Suppressor macrophage treated with lipopolysaccharide for 1 hour (primary cell): Measurements from ENCODE around the gene TMEM183A.
"Not testable (repeated sequence)": the region's sequence is repeated elsewhere in the genome, so short reads cannot be mapped to it uniquely, and the experiment has no call there.

Source experiments
- DNase-seq, 3 donors: peaks; one replicate each; pipeline ENCODE4 v3.0.0-alpha.2; 2020 to 2022

TMEM183A gene

GRCh38 chr1:202987922-202988583, 19.1 kb upstream of the TMEM183A start:
- DNase-seq = peak in 2 of 3 donors; percentile 20 to 33

DNA sequence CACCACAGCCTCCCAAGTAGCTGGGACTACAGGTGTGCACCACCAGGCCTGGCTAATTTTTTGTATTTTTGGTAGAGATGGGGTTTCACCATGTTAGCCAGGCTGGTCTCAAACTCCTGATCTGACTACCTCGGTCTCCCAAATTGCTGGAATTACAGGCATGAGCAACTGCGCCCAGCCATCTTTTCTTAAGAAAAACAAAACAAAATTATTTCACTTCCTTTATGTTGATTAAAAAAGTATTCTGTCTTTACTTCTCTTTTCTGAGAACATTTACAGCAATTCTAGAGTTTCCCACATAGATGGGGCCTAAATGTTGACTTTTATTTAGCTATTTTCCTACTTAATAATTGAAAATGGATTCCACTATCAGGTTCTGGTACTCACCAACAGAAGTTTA, 17.3 kb upstream of the TMEM183A start:
- DNase-seq = peak in 2 of 3 donors; percentile 29 to 38

DNA sequence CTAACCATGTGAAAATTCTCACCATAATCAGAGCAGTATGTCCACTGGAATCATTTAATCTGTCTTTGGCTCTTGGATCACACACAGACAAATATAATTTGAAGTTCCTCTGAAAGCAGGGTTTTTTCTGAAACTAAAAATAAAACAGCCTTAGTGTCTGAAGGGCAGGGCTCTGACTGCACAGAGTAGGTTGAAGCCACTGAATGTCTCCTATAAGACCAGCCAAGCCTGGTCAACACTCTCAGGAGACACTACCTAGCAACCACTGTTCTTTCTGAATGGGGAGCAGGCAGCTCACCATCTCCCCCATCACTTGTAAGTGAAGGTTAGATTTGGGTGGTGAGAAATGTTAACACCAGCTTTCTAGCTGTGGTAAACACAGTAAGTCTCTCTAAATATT, 16.1 kb upstream of the TMEM183A start:
- no peak for DNase-seq

DNA sequence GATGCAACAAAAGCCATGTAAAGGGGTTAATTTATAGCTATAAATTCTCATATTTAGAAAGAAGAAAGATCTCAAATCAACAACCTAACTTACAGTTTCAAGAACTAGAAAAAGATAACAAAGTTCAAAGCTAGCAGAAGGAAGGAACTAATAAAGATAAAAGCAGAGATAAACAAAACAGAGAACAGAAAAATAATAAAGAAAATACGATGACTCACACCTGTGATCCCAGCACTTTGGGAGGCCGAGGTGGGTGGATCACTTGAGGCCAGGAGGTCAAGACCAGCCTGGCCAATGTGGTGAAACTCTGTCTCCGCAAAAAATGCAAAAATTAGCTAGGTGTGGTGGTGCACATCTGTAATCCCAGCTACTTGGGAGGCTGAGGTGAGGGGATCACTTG, 12.4 kb upstream of the TMEM183A start:
- no peak for DNase-seq

DNA sequence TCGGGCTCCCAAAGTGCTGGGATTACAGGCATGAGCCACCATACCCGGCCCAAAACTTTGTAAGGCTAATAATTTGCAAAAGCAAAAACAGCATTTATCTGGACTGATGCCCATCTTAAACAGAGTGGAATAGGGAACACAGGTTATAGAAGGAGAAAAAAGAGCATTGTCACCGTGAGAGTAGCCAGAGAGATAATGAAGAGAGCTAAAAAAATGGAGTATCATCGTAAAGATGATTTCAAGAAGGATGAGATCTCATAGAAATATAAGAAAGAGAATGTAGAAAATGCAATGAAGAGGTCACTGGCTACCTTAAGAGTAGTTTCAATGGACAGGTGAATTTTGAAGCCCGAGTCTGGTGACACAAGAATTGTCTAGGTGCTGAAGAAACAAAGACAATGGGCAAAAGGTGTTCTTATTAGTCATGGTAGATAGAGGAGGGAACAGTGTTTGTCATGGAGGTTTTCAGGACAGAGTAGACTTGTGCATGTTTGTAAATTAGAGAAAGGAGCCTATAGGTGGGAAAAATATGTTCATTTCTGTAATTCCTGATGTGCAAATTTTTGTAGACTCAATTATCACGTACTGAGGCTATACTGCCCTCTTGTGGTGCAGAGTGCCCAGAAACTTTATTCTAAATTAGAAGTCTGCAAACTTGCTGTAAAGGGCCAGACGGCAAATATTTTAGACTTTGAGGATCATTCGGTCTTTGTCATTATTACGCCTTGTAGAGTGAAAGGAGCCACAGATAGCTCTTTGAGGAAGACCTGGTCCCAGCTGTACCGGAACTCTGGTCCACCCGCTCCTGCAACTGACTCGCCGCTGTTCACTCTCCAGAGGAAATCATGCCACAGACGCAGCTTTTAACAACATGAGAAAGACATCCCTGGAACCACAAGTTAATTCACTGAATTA, 8.1 kb upstream of the TMEM183A start:
- peak; percentile 84 to 87 (median 85) for DNase-seq

DNA sequence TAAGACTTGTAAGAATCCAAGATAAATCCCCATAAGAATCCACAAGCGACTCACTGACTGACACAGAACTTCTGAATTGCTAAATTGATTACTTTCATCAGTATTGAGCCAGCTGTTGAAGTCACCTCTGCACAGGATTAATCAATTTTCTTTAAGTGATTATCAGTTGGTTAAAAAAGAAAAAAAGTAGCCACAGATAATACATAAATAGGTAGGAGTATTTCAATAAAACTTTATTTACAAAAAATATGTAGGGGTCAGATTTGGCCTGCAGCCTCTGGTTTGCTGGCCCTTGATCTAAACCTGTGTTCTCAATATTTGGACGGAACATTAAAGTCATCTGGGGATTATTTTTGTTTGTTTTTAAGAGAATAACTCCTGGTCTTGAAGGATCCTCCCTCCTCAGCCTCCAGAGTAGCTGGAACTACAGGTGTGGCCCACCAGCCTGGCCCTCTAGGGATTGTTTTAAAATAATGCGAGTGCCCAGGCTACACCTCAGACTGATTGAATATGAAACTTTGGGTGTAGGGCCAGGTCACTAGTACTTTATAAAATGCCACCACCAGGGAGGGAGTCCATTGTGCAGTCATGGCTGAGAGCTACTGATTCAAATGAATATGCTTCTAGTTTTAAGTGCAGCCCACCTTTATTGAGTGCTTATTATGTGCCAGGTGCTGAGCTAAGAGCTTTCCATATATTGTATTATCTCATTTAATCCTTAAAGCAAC, 6.8 kb upstream of the TMEM183A start:
- DNase-seq = no peak

DNA sequence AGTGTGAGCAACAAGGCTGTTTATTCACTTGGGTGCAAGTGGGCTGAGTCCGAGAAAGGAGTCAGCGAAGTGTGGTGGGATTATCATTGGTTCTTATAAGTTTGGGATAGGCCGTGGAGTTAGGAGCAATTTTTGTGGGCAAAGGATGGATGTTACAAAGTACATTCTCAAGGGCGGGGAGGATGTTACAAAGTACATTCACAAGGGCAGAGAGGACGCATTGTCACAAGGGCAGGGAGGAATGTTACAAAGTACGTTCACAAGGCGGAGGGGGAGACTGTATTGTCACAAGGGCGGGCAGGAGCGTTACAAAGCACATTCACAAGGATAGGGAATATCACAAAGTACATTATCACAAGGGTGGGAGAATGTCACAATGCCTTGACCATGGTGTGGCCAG, 5.2 kb upstream of the TMEM183A start:
- DNase-seq = no peak

- no peak for DNase-seq
Observed at GRCh38 chr1:203002951-203003350, 4.2 kb upstream of the TMEM183A start.

DNA sequence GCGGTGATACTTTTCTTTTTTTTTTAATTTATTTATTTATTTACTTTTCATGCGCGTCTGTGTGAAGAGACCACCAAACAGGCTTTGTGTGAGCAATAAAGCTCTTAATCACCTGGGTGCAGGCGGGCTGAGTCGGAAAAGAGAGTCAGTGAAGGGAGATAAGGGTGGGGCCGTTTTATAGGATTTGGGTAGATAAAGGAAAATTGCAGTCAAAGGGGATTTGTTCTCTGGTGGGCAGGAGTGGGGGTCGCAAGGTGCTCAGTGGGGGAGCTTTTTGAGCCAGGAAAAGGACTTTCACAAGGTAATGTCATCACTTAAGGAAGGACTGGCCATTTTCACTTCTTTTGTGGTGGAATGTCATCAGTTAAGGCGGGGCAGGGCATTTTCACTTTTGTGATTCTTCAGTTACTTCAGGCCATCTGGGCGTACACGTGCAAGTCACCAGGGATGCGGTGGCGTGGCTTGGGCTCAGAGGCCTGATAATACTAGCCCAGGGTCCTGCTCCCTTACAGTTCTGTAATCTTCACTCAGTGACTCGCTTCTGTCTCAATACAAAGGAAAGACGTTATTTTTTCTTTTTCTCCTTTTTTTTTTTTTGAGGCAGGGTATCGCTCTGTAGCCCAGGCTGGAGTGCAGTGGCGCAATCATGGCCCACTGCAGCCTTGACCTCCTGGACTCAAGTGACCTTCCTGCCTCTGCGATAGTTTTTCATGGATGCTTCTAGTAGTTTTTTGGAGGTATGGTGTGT, 1.6 kb upstream of the TMEM183A start:
- DNase-seq = peak in 2 of 3 donors; percentile 34 to 39

DNA sequence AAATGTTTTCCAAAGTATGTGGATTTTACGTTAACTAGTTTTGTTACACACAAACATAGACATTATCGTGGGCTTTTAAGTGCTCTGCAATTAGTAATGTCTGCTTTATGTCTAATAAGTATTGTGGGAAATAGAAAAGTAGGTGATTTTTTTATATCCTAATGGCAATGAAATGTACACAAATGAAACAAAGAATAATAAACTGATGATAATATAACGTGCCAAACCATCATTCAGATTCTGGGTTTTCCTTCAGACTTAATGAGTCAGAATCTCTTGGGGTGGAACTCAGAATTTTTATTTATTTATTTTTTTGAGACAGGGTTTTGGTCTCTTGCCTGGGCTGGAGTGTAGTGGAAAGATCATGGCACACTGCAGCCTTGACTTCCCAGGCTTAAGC, 2.0 kb downstream of the TMEM183A start:
- DNase-seq = no peak

DNA sequence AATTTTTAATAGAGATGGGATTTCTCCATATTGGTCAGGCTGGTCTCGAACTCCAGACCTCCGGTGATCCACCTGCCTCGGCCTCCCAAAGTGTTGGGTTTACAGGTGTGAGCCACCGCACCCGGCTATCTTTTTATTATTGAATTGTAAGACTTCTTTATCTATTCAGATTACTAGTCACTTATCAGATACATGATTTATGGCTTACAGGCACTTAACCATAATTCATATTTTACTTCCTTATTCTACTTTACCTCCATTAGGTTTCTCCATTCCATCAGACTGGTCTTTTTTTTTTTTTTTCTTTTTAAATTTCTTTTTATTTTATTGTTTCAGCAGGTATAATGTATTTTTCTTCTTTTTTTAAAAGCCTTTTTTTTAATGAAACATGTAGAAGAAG, 4.4 kb downstream of the TMEM183A start:
- no peak for DNase-seq

- no peak for DNase-seq
Observed at GRCh38 chr1:203017061-203017460, 9.9 kb downstream of the TMEM183A start.

GRCh38 chr1:203017692-203018091, 10.5 kb downstream of the TMEM183A start:
- DNase-seq = no peak

DNA sequence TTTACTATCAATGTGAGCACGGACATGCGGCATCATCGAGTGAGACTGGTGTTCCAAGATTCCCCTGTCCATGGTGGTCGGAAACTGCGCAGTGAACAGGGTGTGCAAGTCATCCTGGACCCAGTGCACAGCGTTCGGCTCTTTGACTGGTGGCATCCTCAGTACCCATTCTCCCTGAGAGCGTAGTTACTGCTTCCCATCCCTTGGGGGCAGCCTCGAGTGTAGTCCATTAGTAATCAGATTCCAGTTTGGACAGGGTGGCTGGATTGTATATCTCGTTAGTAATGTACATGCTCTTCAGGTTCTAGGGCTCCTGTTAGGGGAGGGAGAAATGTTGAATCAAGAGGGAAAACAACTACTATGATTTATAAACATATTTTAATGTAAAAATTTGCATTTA, 15.7 kb downstream of the TMEM183A start:
- DNase-seq = not testable (repeated sequence)

DNA sequence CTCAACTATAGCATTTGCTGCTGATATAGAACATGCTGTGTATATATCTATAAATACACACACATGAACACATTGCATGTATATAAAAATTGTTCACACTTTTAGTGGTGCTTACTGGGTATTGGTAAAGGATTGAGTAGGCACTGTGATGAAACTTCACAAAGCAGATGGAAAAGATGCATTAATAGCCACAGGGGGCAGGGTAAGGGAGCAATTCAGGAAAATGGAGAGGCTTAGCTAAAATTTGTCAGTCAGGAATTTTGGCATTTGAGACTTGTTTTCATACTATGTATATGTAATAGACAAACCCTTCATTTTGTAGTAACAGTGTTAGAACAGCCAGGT, 18.5 kb downstream of the TMEM183A start:
- no peak for DNase-seq

GRCh38 chr1:203026031-203026665, 19.0 kb downstream of the TMEM183A start, which contains the start of gene PPFIA4:
PPFIA4 (plus strand) TSS chr1:203026491; CDS start chr1:203039009, 12,518 bp downstream.
- peak; percentile 78 to 95 (median 90) for DNase-seq

GRCh38 chr1:203026666-203027663, 19.8 kb downstream of the TMEM183A start:
- no peak for DNase-seq

GRCh38 chr1:203028067-203028783, 21.1 kb downstream of the TMEM183A start:
- DNase-seq = no peak

- DNase-seq = no peak
Observed at GRCh38 chr1:203028784-203029553, 21.8 kb downstream of the TMEM183A start.
